B cell (primary cell): ENCODE results near the gene LCN2. TPM values are rescaled to one million over a fixed set of nuclear protein-coding genes. Genes with fewer than 3 reads are reported as not detected.

Source experiments
- ATAC-seq: fragments of 200-7000 bp; cut with Tn5 transposase; one replicate; pipeline ENCODE4 v1.10.0; 2021; ENCODE audit warnings: low read depth, mild to moderate bottlenecking, moderate number of reproducible peaks, moderate library complexity
- CTCF ChIA-PET: fragments of 350-600 bp; sonication (Branson Sonifier 250); formaldehyde crosslinking; loops from one replicate; lab custom pipeline; 2021; ENCODE audit warnings: antibody characterized with exemption, inconsistent platforms; lab: Charles Lee
- POLR2A ChIA-PET: fragments of 350-600 bp; sonication (Branson Sonifier 250); formaldehyde crosslinking; loops from one replicate; lab custom pipeline; 2021; ENCODE audit warnings: antibody characterized with exemption; lab: Charles Lee
- DNase-seq: peaks from one replicate; pipeline ENCODE4 v3.0.0; 2013
- H2AFZ ChIP-seq: 2 replicates; pipeline ENCODE4 v1.6.1; 2012; ENCODE audit warnings: mild to moderate bottlenecking, low read depth, low read length; ENCODE audit not compliant: insufficient read depth, poor library complexity, severe bottlenecking
- H3K27ac ChIP-seq, 2 donors: 1 replicate in 1 of 2; 2 replicates in 1 of 2; pipeline ENCODE4 v1.5.1; 2012 to 2013; ENCODE audit warnings: low read length in 2 of 2, mild to moderate bottlenecking in 2 of 2, moderate library complexity in 1 of 2
- H3K27me3 ChIP-seq, 4 experiments: fragments of 200-600 bp in 1 of 4; sonication (generic) in 1 of 4; replicated peaks in 1 of 4; 1 replicate in 2 of 4; 2 replicates in 2 of 4; pipeline versions ENCODE4 v1.6.1 to v1.7.0; 2013 to 2016; ENCODE audit warnings: low read length in 3 of 4, mild to moderate bottlenecking in 2 of 4, mixed read lengths in 1 of 4, moderate library complexity in 1 of 4; ENCODE audit not compliant: insufficient read depth in 4 of 4, control insufficient read depth in 3 of 4; ENCODE audit errors: control extremely low read depth in 1 of 4
- H3K36me3 ChIP-seq, 2 experiments: replicated peaks in 1 of 2; 1 replicate in 1 of 2; 2 replicates in 1 of 2; pipeline versions ENCODE4 v1.6.1 to v1.7.1; 2013; ENCODE audit warnings: low read length in 1 of 2; ENCODE audit not compliant: insufficient read depth in 2 of 2, control insufficient read depth in 1 of 2; ENCODE audit errors: control extremely low read depth in 1 of 2, extremely low read depth in 1 of 2
- H3K4me1 ChIP-seq, 2 donors: fragments of 200-600 bp in 1 of 2; sonication (generic) in 1 of 2; 1 replicate in 1 of 2; 2 replicates in 1 of 2; pipeline versions ENCODE4 v1.5.1 to v1.6.1; 2013 to 2017; ENCODE audit warnings: low read length in 2 of 2; ENCODE audit not compliant: control insufficient read depth in 2 of 2, insufficient read depth in 2 of 2
- H3K4me2 ChIP-seq: replicated peaks from 2 replicates; pipeline ENCODE3; 2012; ENCODE audit warnings: mild to moderate bottlenecking, low read depth, low read length; ENCODE audit not compliant: poor library complexity, severe bottlenecking
- H3K4me3 ChIP-seq, 5 experiments: fragments of 200-600 bp in 1 of 5; sonication (generic) in 1 of 5; 1 replicate in 3 of 5; 2 replicates in 2 of 5; pipeline versions ENCODE4 v1.5.1 to v1.7.0; 2011 to 2016; ENCODE audit warnings: low read length in 4 of 5, mild to moderate bottlenecking in 4 of 5, low read depth in 2 of 5, control low read depth in 1 of 5, moderate library complexity in 1 of 5; ENCODE audit not compliant: insufficient read depth in 1 of 5; ENCODE audit errors: control extremely low read depth in 1 of 5, extremely low read depth in 1 of 5
- H3K79me2 ChIP-seq: fragments of 200-600 bp; sonication (generic); one replicate; pipeline ENCODE4 v1.6.0; 2016; ENCODE audit warnings: low read length; ENCODE audit not compliant: control insufficient read depth, insufficient read depth
- H3K9ac ChIP-seq: fragments of 200-600 bp; sonication (generic); 2 replicates; pipeline ENCODE4 v1.6.1; 2017; ENCODE audit warnings: mild to moderate bottlenecking, low read length, moderate library complexity
- H3K9me3 ChIP-seq, 3 donors: one replicate each; pipeline versions ENCODE4 v1.6.1 to v1.7.1; 2013; ENCODE audit warnings: low read length in 2 of 3; ENCODE audit not compliant: control insufficient read depth in 2 of 3, insufficient read depth in 1 of 3; ENCODE audit errors: control extremely low read depth in 1 of 3
- H4K20me1 ChIP-seq: 2 replicates; pipeline ENCODE4 v1.6.0; 2012; ENCODE audit warnings: mild to moderate bottlenecking, low read length; ENCODE audit not compliant: insufficient read depth, control insufficient read depth, poor library complexity, severe bottlenecking
- H3K27ac Mint-ChIP-seq: one replicate; pipeline ENCODE4 v1.8.0; 2021; ENCODE audit warnings: mixed read lengths
- H3K27me3 Mint-ChIP-seq: one replicate; pipeline ENCODE4 v1.8.0; 2021; ENCODE audit warnings: mixed read lengths
- H3K4me1 Mint-ChIP-seq: one replicate; pipeline ENCODE4 v1.8.0; 2021; ENCODE audit warnings: mixed read lengths
- H3K4me3 Mint-ChIP-seq: one replicate; pipeline ENCODE4 v1.8.0; 2021; ENCODE audit warnings: mixed read lengths
- H3K9me3 Mint-ChIP-seq: one replicate; pipeline ENCODE4 v1.8.0; 2022; ENCODE audit warnings: mixed read lengths; ENCODE audit not compliant: insufficient read depth
- CTCF ChIP-seq: fragments of 200-600 bp; IDR thresholded peaks from one replicate; pipeline ENCODE4 v1.8.0; 2022; ENCODE audit warnings: antibody characterized with exemption, mild to moderate bottlenecking
- EZH2 ChIP-seq: IDR thresholded peaks from 2 replicates; pipeline ENCODE4 v1.6.1; 2012; ENCODE audit warnings: borderline replicate concordance, low read depth, mild to moderate bottlenecking, moderate library complexity, low read length; ENCODE audit not compliant: insufficient read depth, poor library complexity, severe bottlenecking
- WGBS: methylation state at CpG from one replicate; pipeline ENCODE4 v1.1.5; 2013; ENCODE audit warnings: missing lambda C conversion rate; ENCODE audit not compliant: insufficient coverage; 5-methylcytosine and 5-hydroxymethylcytosine counted together
- intact Hi-C: fragments of 100-400 bp; cut with micrococcal nuclease; formaldehyde crosslinking; loops from one replicate; pipeline ENCODE4 v1.10.0; 2022
- polyA plus RNA-seq: library from polyadenylated mRNA; depleted of rRNA; stranded (reverse); fragments of >200 nt; gene quantifications from 2 replicates; pipeline ENCODE4 v1.2.3, GENCODE V29; 2012
- total RNA-seq, 2 donors: library from RNA; stranded (reverse); fragments of 120-200 nt in 1 of 2; gene quantifications; 1 replicate in 1 of 2; 2 replicates in 1 of 2; pipeline versions ENCODE4 v1.2.3 to v1.2.4, GENCODE V29; 2013 to 2022

LCN2 gene
- total and polyA plus RNA-seq, 2 donors (not counting 1 experiment from before 2014, with no cell fraction given) = not detected

- no peaks in the 10 kb centered on the region for H4K20me1 ChIP-seq
- H3K27ac ChIP-seq = no peak overlapping the region
- DNase-seq (no peak), ATAC-seq (no peak)
- H3K9me3 ChIP-seq = no peaks in the 10 kb centered on the region
- no peaks in the 10 kb centered on the region for H3K27me3 ChIP-seq
- no peak overlapping the region for H3K4me3 Mint-ChIP-seq
- H3K9ac ChIP-seq = no peak overlapping the region
- no peaks in the 10 kb centered on the region for H3K4me1 ChIP-seq
- no peaks in the 10 kb centered on the region for H3K9me3 Mint-ChIP-seq
- H3K4me2 ChIP-seq = no peak overlapping the region
- no peak overlapping the region for H3K27ac Mint-ChIP-seq
- intact Hi-C loops = no loop called here
- H3K27me3 Mint-ChIP-seq = peaks cover 7% of the 10 kb centered on the region
- CTCF ChIA-PET = no interaction called here
- no peak overlapping the region for H3K4me3 ChIP-seq
- 93% methylated on average over 12 of the region's 13 CpGs for WGBS
- POLR2A ChIA-PET = no interaction called here
- no peaks in the 10 kb centered on the region for H3K36me3 ChIP-seq
- TF ChIP-seq EZH2 = no peak
- no peak for TF ChIP-seq CTCF
- H2AFZ ChIP-seq = no peak overlapping the region
- no peaks in the 10 kb centered on the region for H3K4me1 Mint-ChIP-seq
- no peaks in the 10 kb centered on the region for H3K79me2 ChIP-seq
These were observed 3.1 kb downstream of the LCN2 start for GRCh38 chr9:128152133-128153059.
